Esophagus squamous epithelium (tissue), 4 donors: ENCODE data around the gene FCSK.
A peak's percentile ranks its signal among the peaks of the same experiment; 100 is the strongest.

Experiments
- POLR2A ChIP-seq, 4 donors: fragments of 450-650 bp; IDR thresholded peaks; one replicate each; pipeline ENCODE4 v1.6.1; 2017; ENCODE audit warnings: antibody characterized with exemption in 4 of 4, mild to moderate bottlenecking in 4 of 4, moderate library complexity in 3 of 4
- TF ChIP-seq, protein P1 (sequence below), 6 experiments: fragments of 450-650 bp in 4 of 6; fragments of 200-600 bp in 2 of 6; sonication (generic) in 2 of 6; IDR thresholded peaks; one replicate each; pipeline ENCODE4 v1.5.1; 2016 to 2019; ENCODE audit warnings: antibody characterized with exemption in 6 of 6, mild to moderate bottlenecking in 4 of 6, moderate library complexity in 4 of 6

DNA sequence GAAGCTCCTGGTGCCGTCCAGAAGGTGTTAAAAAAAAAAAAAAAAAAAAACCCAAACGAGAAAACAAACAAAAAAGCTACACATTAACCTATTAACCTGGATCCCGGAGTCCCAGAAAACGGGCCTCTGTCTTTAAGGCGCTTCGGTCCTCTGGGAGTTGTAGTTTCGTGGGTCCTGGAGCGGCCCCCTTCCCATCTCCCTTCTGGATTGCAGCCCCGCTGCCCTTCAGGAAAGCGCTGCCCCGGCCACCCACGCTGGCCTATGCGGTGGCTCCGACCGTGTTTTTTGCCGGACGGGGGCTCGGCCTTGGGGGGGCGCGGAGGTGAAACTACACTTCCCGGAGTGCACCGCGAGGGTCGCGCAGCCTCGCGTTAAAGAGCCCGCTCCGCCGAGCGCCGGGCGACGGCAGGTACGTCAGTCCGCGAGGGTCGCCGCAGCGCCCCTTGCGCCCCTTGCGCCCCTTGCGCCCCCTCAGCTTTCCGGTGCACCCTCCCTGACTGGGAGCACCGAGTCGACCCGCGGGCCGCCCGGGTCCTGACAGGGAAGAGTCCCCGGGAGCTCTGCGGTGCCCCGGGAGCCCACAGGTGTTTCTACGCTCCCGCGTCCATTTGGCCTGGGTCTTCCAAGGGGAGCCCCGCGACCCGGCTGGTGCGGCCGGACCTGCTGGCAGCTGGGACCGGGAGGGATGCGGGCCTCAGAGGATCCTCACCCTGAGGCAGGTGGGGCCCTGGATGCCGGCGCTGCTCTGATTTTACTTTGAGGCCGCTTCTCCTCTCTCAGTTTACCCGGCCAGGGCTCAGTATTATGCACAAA, at the start of gene FCSK:
- TF ChIP-seq POLR2A (IDR thresholded peaks at IDR 0.05): peak in 1 of 4 donors; percentile 45
- TF ChIP-seq, protein P1, sequence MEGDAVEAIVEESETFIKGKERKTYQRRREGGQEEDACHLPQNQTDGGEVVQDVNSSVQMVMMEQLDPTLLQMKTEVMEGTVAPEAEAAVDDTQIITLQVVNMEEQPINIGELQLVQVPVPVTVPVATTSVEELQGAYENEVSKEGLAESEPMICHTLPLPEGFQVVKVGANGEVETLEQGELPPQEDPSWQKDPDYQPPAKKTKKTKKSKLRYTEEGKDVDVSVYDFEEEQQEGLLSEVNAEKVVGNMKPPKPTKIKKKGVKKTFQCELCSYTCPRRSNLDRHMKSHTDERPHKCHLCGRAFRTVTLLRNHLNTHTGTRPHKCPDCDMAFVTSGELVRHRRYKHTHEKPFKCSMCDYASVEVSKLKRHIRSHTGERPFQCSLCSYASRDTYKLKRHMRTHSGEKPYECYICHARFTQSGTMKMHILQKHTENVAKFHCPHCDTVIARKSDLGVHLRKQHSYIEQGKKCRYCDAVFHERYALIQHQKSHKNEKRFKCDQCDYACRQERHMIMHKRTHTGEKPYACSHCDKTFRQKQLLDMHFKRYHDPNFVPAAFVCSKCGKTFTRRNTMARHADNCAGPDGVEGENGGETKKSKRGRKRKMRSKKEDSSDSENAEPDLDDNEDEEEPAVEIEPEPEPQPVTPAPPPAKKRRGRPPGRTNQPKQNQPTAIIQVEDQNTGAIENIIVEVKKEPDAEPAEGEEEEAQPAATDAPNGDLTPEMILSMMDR (IDR thresholded peaks at IDR 0.05): no peak
